Embryonic facial prominence (tissue), 1 donor: ENCODE results near the gene IGF2BP2.
"Not testable (repeated sequence)": the region's sequence is repeated elsewhere in the genome, so short reads cannot be mapped to it uniquely, and the experiment has no call there.

Experiments
- DNase-seq: peaks from one replicate; pipeline ENCODE4 v3.0.0-alpha.2; 2016; ENCODE audit errors: extremely low spot score

Gene IGF2BP2

GRCh38 chr3:185711255-185711870, 113.5 kb downstream of the IGF2BP2 start:
- no peak for DNase-seq

GRCh38 chr3:185709251-185709955, 115.4 kb downstream of the IGF2BP2 start:
- DNase-seq, result no peak

- DNase-seq, result no peak
Measured at GRCh38 chr3:185708392-185708791, 116.5 kb downstream of the IGF2BP2 start.

GRCh38 chr3:185705498-185705897, 119.3 kb downstream of the IGF2BP2 start:
- DNase-seq, result no peak

GRCh38 chr3:185702262-185703225, 122.3 kb downstream of the IGF2BP2 start:
- DNase-seq, result no peak

- DNase-seq, result no peak
Measured at GRCh38 chr3:185701611-185702261, 123.1 kb downstream of the IGF2BP2 start.

GRCh38 chr3:185699927-185700326, 124.9 kb downstream of the IGF2BP2 start:
- no peak for DNase-seq

- DNase-seq, result not testable (repeated sequence)
Measured at GRCh38 chr3:185697228-185697627, 127.6 kb downstream of the IGF2BP2 start.

- no peak for DNase-seq
Measured at GRCh38 chr3:185696039-185696438, 128.8 kb downstream of the IGF2BP2 start.

GRCh38 chr3:185693985-185694653, 130.7 kb downstream of the IGF2BP2 start:
- DNase-seq, result no peak

- DNase-seq, result no peak
Measured at GRCh38 chr3:185691622-185692021, 133.2 kb downstream of the IGF2BP2 start.

GRCh38 chr3:185687271-185687878, 137.5 kb downstream of the IGF2BP2 start:
- DNase-seq, result no peak

- DNase-seq, result no peak
Measured at GRCh38 chr3:185685231-185686035, 139.4 kb downstream of the IGF2BP2 start.

- no peak for DNase-seq
Measured at GRCh38 chr3:185680231-185680630, 144.6 kb downstream of the IGF2BP2 start.

- no peak for DNase-seq
Measured at GRCh38 chr3:185678027-185678426, 146.8 kb downstream of the IGF2BP2 start.

- no peak for DNase-seq
Measured at GRCh38 chr3:185677146-185677829, 147.6 kb downstream of the IGF2BP2 start.

- DNase-seq, result no peak
Measured at GRCh38 chr3:185667574-185667973, 157.3 kb downstream of the IGF2BP2 start.

- DNase-seq, result no peak
Measured at GRCh38 chr3:185663929-185664328, 160.9 kb downstream of the IGF2BP2 start.

- DNase-seq, result no peak
Measured at GRCh38 chr3:185661772-185662171, 163.1 kb downstream of the IGF2BP2 start.
